ENCODE data around the gene KRTAP26-1. TPM values are rescaled to one million over a fixed set of nuclear protein-coding genes. Genes with fewer than 3 reads are reported as not detected.
A peak's percentile ranks its signal among the peaks of the same experiment; 100 is the strongest.

The KRTAP26-1 gene
- total RNA-seq, 1 experiment from 2014 or later: not detected

DNA sequence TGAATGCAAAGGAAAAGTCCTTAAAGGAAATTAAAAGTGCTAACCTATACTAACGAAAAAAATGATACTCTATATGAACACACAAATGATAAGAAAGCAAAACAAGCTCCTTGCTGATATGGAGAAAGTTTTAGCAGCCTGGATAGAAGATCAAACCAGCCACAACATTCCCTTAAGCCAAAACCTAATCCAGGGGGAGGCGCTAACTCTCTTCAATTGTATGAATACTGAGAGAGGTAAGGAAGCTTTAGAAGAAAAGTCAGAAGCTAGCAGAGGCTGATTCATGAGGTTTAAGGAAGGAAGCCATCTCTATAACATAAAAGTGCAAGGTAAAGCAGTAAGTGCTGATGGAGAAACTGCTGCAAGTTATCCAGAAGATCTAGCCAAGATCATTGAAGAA, 24.9 kb upstream of the KRTAP26-1 start:
- H3K27ac Mint-ChIP-seq (ENCODE audit: unreplicated experiment): no peak overlapping the region
- Histone ChIP-seq H3K27me3 (replicated peaks; ENCODE audit: control insufficient read depth, insufficient read depth, low read length) (no peaks in the 10 kb centered on the region), H3K4me3 (ENCODE audit: low read depth, low read length) (no peak overlapping the region), H3K4me1 (no peaks in the 10 kb centered on the region), H3K36me3 (ENCODE audit: control insufficient read depth, insufficient read depth, low read length) (no peaks in the 10 kb centered on the region), H3K9me3 (no peaks in the 10 kb centered on the region)
- peaks cover 3% of the 10 kb centered on the region for H3K27me3 Mint-ChIP-seq (ENCODE audit: insufficient read depth, unreplicated experiment)
- H3K9me3 Mint-ChIP-seq (ENCODE audit: unreplicated experiment): no peaks in the 10 kb centered on the region
- no peaks in the 10 kb centered on the region for H3K4me1 Mint-ChIP-seq (ENCODE audit: low read depth, unreplicated experiment)
- ChIA-PET CTCF (no interaction called here), POLR2A (no interaction called here)
- TF ChIP-seq, protein P1, sequence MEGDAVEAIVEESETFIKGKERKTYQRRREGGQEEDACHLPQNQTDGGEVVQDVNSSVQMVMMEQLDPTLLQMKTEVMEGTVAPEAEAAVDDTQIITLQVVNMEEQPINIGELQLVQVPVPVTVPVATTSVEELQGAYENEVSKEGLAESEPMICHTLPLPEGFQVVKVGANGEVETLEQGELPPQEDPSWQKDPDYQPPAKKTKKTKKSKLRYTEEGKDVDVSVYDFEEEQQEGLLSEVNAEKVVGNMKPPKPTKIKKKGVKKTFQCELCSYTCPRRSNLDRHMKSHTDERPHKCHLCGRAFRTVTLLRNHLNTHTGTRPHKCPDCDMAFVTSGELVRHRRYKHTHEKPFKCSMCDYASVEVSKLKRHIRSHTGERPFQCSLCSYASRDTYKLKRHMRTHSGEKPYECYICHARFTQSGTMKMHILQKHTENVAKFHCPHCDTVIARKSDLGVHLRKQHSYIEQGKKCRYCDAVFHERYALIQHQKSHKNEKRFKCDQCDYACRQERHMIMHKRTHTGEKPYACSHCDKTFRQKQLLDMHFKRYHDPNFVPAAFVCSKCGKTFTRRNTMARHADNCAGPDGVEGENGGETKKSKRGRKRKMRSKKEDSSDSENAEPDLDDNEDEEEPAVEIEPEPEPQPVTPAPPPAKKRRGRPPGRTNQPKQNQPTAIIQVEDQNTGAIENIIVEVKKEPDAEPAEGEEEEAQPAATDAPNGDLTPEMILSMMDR (IDR thresholded peaks at IDR 0.05; ENCODE audit: insufficient read depth in 1 of 2, low read depth in 1 of 2, low read length in 1 of 2, severe bottlenecking in 1 of 2, unreplicated experiment in 1 of 2): no peak
- BruUV-seq (replicated peaks): no TSS peak
- H3K4me3 Mint-ChIP-seq (ENCODE audit: unreplicated experiment): no peak overlapping the region
- DNase-seq: no peak
- intact Hi-C loops (cut with micrococcal nuclease; ENCODE audit: unreplicated experiment): no loop called here
- no peaks in the 10 kb centered on the region for H3K36me3 Mint-ChIP-seq (ENCODE audit: insufficient read depth, unreplicated experiment)

DNA sequence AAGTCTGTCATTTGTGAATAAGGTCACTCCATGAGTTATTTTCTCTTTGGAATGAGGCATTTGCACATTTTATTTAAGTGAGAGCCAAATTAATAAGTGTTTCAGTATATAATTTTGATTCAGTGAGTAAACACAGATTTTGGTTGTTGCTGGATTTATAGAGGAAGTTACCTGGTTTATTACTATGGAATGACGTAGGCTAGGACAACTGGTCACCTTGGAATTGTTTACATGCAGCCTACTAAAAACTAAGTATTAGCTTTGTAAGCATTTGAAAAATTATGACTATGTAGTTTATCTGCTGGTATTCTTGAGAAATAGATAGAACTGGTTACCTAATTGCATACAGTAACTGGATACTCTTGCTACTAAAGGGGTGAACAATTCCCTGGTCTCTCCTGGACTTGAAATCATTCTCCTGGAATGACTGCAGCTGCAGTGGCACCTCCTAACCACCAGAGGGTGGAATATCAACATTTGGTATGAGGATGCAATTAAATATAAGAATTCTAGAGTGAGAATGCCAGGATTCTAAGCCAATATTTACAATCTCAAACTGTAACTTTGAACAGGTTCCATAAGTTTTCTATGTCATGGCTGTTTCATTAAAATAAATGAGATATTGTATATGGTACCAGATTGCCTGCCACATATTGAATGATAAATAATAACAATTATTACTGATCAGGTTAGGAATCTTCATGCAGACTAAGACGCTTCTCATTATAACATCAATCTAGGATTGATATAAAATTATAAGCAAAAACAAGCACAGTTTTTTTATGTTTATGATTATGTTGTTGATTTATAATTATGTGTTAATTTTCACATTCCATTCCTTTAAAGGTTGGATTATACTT, 20.8 kb upstream of the KRTAP26-1 start:
- ChIA-PET CTCF (interaction anchor here (0.9 to 1.5 kb wide), 2 partner anchors 9 to 68 kb away, joined by 4 read pairs; no protein-coding TSS in a partner anchor), POLR2A (no interaction called here)
- Mint-ChIP-seq H3K27me3 (ENCODE audit: insufficient read depth, unreplicated experiment) (peaks cover 3% of the 10 kb centered on the region), H3K4me3 (ENCODE audit: unreplicated experiment) (no peak overlapping the region), H3K36me3 (ENCODE audit: insufficient read depth, unreplicated experiment) (no peaks in the 10 kb centered on the region), H3K4me1 (ENCODE audit: low read depth, unreplicated experiment) (no peaks in the 10 kb centered on the region), H3K27ac (ENCODE audit: unreplicated experiment) (no peak overlapping the region), H3K9me3 (ENCODE audit: unreplicated experiment) (no peaks in the 10 kb centered on the region)
- TF ChIP-seq, protein P1 (IDR thresholded peaks at IDR 0.05; ENCODE audit: insufficient read depth in 1 of 2, low read depth in 1 of 2, low read length in 1 of 2, severe bottlenecking in 1 of 2, unreplicated experiment in 1 of 2): peak; percentile 79 to 86
- no TSS peak for BruUV-seq (replicated peaks)
- Histone ChIP-seq H3K4me1 (no peaks in the 10 kb centered on the region), H3K27me3 (replicated peaks; ENCODE audit: control insufficient read depth, insufficient read depth, low read length) (no peaks in the 10 kb centered on the region), H3K9me3 (no peaks in the 10 kb centered on the region), H3K36me3 (ENCODE audit: control insufficient read depth, insufficient read depth, low read length) (no peaks in the 10 kb centered on the region), H3K4me3 (ENCODE audit: low read depth, low read length) (no peak overlapping the region)
- DNase-seq: peak; percentile 43 to 48
- intact Hi-C loops (cut with micrococcal nuclease; ENCODE audit: unreplicated experiment): loop anchor here (1.0 kb wide), 4 partner anchors 68 to 745 kb away; no protein-coding TSS in a partner anchor

DNA sequence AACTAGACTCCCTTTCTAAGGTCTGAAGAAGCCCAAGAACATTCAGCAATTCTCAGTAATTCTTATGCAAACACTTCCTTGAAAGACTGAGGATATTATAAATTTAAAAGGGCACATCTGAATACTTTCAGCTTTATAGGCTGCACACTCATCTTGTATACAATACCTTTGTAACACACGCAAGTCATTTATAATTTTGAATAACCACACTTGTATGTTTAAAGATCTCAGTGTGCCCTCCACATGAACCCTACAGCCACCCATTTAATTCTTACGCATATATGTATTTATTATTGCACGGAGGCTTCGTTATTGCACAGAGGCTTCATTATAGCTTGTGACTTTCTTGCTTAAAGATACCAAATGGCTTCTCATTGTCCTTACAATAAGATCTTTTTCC, 18.6 kb upstream of the KRTAP26-1 start:
- TF ChIP-seq, protein P1 (IDR thresholded peaks at IDR 0.05; ENCODE audit: insufficient read depth in 1 of 2, low read depth in 1 of 2, low read length in 1 of 2, severe bottlenecking in 1 of 2, unreplicated experiment in 1 of 2): no peak
- BruUV-seq (replicated peaks): no TSS peak
- Mint-ChIP-seq H3K36me3 (ENCODE audit: insufficient read depth, unreplicated experiment) (no peaks in the 10 kb centered on the region), H3K9me3 (ENCODE audit: unreplicated experiment) (no peaks in the 10 kb centered on the region), H3K27me3 (ENCODE audit: insufficient read depth, unreplicated experiment) (peaks cover 3% of the 10 kb centered on the region), H3K27ac (ENCODE audit: unreplicated experiment) (no peak overlapping the region), H3K4me1 (ENCODE audit: low read depth, unreplicated experiment) (no peaks in the 10 kb centered on the region), H3K4me3 (ENCODE audit: unreplicated experiment) (no peak overlapping the region)
- ChIA-PET POLR2A (no interaction called here), CTCF (interaction anchor here (0.6 kb wide), 1 partner anchor 95 kb away, joined by 3 read pairs; no protein-coding TSS in a partner anchor)
- intact Hi-C loops (cut with micrococcal nuclease; ENCODE audit: unreplicated experiment): no loop called here
- Histone ChIP-seq H3K27me3 (replicated peaks; ENCODE audit: control insufficient read depth, insufficient read depth, low read length) (no peaks in the 10 kb centered on the region), H3K36me3 (ENCODE audit: control insufficient read depth, insufficient read depth, low read length) (no peaks in the 10 kb centered on the region), H3K4me1 (no peaks in the 10 kb centered on the region), H3K9me3 (no peaks in the 10 kb centered on the region), H3K4me3 (ENCODE audit: low read depth, low read length) (no peak overlapping the region)
- no peak for DNase-seq

Data from Caco-2 (cell line).